Neural cell (in vitro differentiated cells): ENCODE measurements around the gene FAF1.

Experiments
- CTCF ChIP-seq: fragments of 450-650 bp; IDR thresholded peaks from 2 replicates; pipeline ENCODE4 v1.5.1; 2014; ENCODE audit warnings: antibody characterized with exemption, mild to moderate bottlenecking, moderate library complexity; ENCODE audit not compliant: poor library complexity, severe bottlenecking
- RAD21 ChIP-seq: fragments of 450-650 bp; conservative IDR thresholded peaks from 2 replicates; pipeline ENCODE4 v1.6.1; 2014; ENCODE audit warnings: antibody characterized with exemption, mild to moderate bottlenecking, moderate library complexity

- TF ChIP-seq RAD21 = no peak
- no peak for TF ChIP-seq CTCF
Observed at GRCh38 chr1:50487725-50488124, 472.3 kb downstream of the FAF1 start.
